NT2/D1 (cell line): Measurements from ENCODE around the gene SLC5A4.

Experiments
- SUZ12 ChIP-seq: IDR thresholded peaks from 2 replicates; pipeline ENCODE4 v1.6.1; 2011; ENCODE audit not compliant: insufficient read length, insufficient read depth; ENCODE audit errors: extremely low read depth
- YY1 ChIP-seq: IDR thresholded peaks from 2 replicates; pipeline ENCODE4 v1.6.1; 2011; ENCODE audit not compliant: insufficient read length, insufficient read depth
- ZNF274 ChIP-seq: IDR thresholded peaks from 2 replicates; pipeline ENCODE4 v1.6.1; 2011; ENCODE audit warnings: mild to moderate bottlenecking, low read depth, low read length

DNA sequence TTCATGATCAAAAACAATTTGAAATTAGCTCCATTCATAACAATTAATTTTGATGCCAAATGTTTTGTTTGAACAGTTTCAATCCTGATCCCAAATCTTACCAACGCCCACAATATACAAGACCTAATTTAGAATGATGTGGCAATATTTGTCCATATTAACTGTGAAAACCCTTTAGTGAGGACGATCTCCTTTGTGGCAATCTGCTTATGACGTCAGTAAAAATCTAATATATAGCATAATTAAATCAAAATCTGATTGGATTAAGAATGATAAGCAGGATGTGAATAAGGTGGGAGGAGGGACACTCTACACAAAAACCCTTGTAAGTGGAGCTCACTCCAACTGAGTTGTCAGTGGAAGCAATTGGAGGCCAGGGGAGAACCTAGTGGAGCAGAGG is 11.9 kb upstream of the SLC5A4 start:
- TF ChIP-seq YY1 (no peak), ZNF274 (no peak), SUZ12 (no peak)
